Tibial nerve (tissue), 4 donors: ENCODE results near the gene GBGT1. TPM values are rescaled to one million over a fixed set of nuclear protein-coding genes. Genes with fewer than 3 reads are reported as not detected.

Source experiments
- DNase-seq, 2 donors: peaks; one replicate each; pipeline ENCODE4 v3.0.0-alpha.2; 2019; ENCODE audit warnings: low spot score in 2 of 2
- H3K27ac ChIP-seq, 4 donors: fragments of 200-600 bp; sonication (generic) in 3 of 4; one replicate each; pipeline ENCODE4 v1.5.1; 2017 to 2019; ENCODE audit warnings: mild to moderate bottlenecking in 1 of 4
- H3K27me3 ChIP-seq, 2 donors: fragments of 200-600 bp; sonication (generic) in 1 of 2; one replicate each; pipeline versions ENCODE4 v1.5.1 to v1.6.0; 2017 to 2019
- H3K36me3 ChIP-seq, 3 donors: fragments of 200-600 bp; sonication (generic); one replicate each; pipeline ENCODE4 v1.5.1; 2018 to 2019
- H3K4me1 ChIP-seq, 4 donors: fragments of 200-600 bp; sonication (generic) in 3 of 4; one replicate each; pipeline ENCODE4 v1.5.1; 2017 to 2019
- H3K4me3 ChIP-seq, 4 donors: fragments of 200-600 bp; sonication (generic) in 3 of 4; one replicate each; pipeline ENCODE4 v1.5.1; 2017 to 2019; ENCODE audit warnings: mild to moderate bottlenecking in 1 of 4, moderate library complexity in 1 of 4
- H3K9me3 ChIP-seq, 4 donors: fragments of 200-600 bp; sonication (generic) in 3 of 4; one replicate each; pipeline ENCODE4 v1.5.1; 2017 to 2019
- EP300 ChIP-seq, 2 donors: sonication (generic); formaldehyde crosslinking; IDR thresholded peaks; one replicate each; pipeline ENCODE4 v1.6.1; 2017; ENCODE audit warnings: antibody characterized with exemption in 2 of 2, mild to moderate bottlenecking in 1 of 2
- POLR2A ChIP-seq, 2 donors: fragments of 450-650 bp; IDR thresholded peaks; one replicate each; pipeline ENCODE4 v1.6.1; 2017; ENCODE audit warnings: antibody characterized with exemption in 2 of 2, mild to moderate bottlenecking in 2 of 2, moderate library complexity in 2 of 2
- WGBS, 2 donors: methylation state at CpG; one replicate each; pipeline ENCODE4 v1.1.5; 2018; 5-methylcytosine and 5-hydroxymethylcytosine counted together
- total RNA-seq, 4 donors: library from RNA; depleted of rRNA; stranded (reverse); fragments of >200 nt; gene quantifications; one replicate each; pipeline ENCODE4 v1.1.0, GENCODE V29; 2016
- TF ChIP-seq, protein P1 (sequence below), 5 experiments: fragments of 200-600 bp in 3 of 5; fragments of 450-650 bp in 2 of 5; sonication (generic) in 3 of 5; IDR thresholded peaks; one replicate each; pipeline ENCODE4 v1.5.1; 2016 to 2019; ENCODE audit warnings: antibody characterized with exemption in 5 of 5, mild to moderate bottlenecking in 3 of 5, moderate library complexity in 2 of 5

The GBGT1 gene
- total RNA-seq, 4 donors from 2014 or later: 15.3 to 63.3 (median 36.8) TPM

DNA sequence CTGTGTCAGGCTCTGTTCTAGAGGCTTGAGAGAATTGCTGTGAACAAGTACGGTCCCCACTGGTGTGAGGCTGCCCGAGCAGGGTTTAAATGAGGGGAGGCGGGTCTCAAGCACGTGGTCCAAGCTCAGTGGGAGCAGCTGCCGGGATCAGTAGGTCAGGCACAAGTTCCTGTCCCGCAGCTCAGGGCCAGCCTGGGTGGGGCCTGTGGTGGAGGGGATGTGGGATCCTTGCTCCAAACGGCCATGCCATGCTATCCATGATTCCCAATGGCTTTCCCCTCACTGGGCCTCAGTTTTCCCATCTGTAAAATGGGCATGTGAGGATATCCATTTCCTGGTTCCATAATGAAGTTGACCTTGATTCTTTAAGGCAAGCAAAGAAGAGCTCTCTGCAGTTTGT lies 28.3 kb upstream of the GBGT1 start:
- Histone ChIP-seq H3K4me1 (no peaks in the 10 kb centered on the region), H3K27me3 (peaks cover 0 to 37% of the 10 kb centered on the region in 2 donors), H3K9me3 (peaks cover 0 to 7% (median 0%) of the 10 kb centered on the region in 4 donors), H3K36me3 (no peaks in the 10 kb centered on the region), H3K27ac (no peak overlapping the region), H3K4me3 (no peak overlapping the region)
- 22 to 64% methylated on average over 6 to 7 of the region's 7 CpGs for WGBS, 2 donors
- DNase-seq: no peak
- TF ChIP-seq EP300 (IDR thresholded peaks at IDR 0.05) (no peak), POLR2A (IDR thresholded peaks at IDR 0.05) (no peak)
- TF ChIP-seq, protein P1, sequence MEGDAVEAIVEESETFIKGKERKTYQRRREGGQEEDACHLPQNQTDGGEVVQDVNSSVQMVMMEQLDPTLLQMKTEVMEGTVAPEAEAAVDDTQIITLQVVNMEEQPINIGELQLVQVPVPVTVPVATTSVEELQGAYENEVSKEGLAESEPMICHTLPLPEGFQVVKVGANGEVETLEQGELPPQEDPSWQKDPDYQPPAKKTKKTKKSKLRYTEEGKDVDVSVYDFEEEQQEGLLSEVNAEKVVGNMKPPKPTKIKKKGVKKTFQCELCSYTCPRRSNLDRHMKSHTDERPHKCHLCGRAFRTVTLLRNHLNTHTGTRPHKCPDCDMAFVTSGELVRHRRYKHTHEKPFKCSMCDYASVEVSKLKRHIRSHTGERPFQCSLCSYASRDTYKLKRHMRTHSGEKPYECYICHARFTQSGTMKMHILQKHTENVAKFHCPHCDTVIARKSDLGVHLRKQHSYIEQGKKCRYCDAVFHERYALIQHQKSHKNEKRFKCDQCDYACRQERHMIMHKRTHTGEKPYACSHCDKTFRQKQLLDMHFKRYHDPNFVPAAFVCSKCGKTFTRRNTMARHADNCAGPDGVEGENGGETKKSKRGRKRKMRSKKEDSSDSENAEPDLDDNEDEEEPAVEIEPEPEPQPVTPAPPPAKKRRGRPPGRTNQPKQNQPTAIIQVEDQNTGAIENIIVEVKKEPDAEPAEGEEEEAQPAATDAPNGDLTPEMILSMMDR (IDR thresholded peaks at IDR 0.05): no peak

GRCh38 chr9:133189826-133190225 lies 26.1 kb upstream of the GBGT1 start:
- Histone ChIP-seq H3K27ac (no peak overlapping the region), H3K9me3 (peaks cover 0 to under 1% (median 0%) of the 10 kb centered on the region in 4 donors), H3K27me3 (peaks cover 0 to 37% of the 10 kb centered on the region in 2 donors), H3K4me3 (no peak overlapping the region), H3K36me3 (no peaks in the 10 kb centered on the region), H3K4me1 (peaks cover 0 to 10% (median 0%) of the 10 kb centered on the region in 4 donors)
- DNase-seq: no peak
- WGBS, 2 donors: 81 to 90% methylated on average over 8 of the region's 8 CpGs
- TF ChIP-seq EP300 (IDR thresholded peaks at IDR 0.05) (no peak), POLR2A (IDR thresholded peaks at IDR 0.05) (no peak)
- TF ChIP-seq, protein P1 (IDR thresholded peaks at IDR 0.05): no peak

- Histone ChIP-seq H3K9me3 (no peaks in the 10 kb centered on the region), H3K36me3 (no peaks in the 10 kb centered on the region), H3K4me1 (peaks cover 0 to 12% (median 0%) of the 10 kb centered on the region in 4 donors), H3K27ac (no peak overlapping the region), H3K27me3 (peaks cover 0 to 29% of the 10 kb centered on the region in 2 donors), H3K4me3 (no peak overlapping the region)
- TF ChIP-seq EP300 (IDR thresholded peaks at IDR 0.05) (no peak), POLR2A (IDR thresholded peaks at IDR 0.05) (no peak)
- TF ChIP-seq, protein P1 (IDR thresholded peaks at IDR 0.05): no peak
- no peak for DNase-seq
- 71 to 86% methylated on average over 6 of the region's 7 CpGs for WGBS, 2 donors
Measured at GRCh38 chr9:133188843-133189180, 25.1 kb upstream of the GBGT1 start.

GRCh38 chr9:133188006-133188842 lies 24.5 kb upstream of the GBGT1 start:
- WGBS, 2 donors: 51 to 53% methylated on average over 20 to 21 of the region's 21 CpGs
- Histone ChIP-seq H3K4me3 (no peak overlapping the region), H3K36me3 (no peaks in the 10 kb centered on the region), H3K9me3 (no peaks in the 10 kb centered on the region), H3K4me1 (peaks cover 0 to 12% (median 0%) of the 10 kb centered on the region in 4 donors), H3K27ac (no peak overlapping the region), H3K27me3 (peaks cover 0 to 24% of the 10 kb centered on the region in 2 donors)
- no peak for DNase-seq
- TF ChIP-seq EP300 (IDR thresholded peaks at IDR 0.05) (no peak), POLR2A (IDR thresholded peaks at IDR 0.05) (no peak)
- TF ChIP-seq, protein P1 (IDR thresholded peaks at IDR 0.05): no peak

GRCh38 chr9:133187561-133188005 lies 23.9 kb upstream of the GBGT1 start:
- Histone ChIP-seq H3K9me3 (no peaks in the 10 kb centered on the region), H3K4me3 (no peak overlapping the region), H3K27me3 (peaks cover 0 to 24% of the 10 kb centered on the region in 2 donors), H3K4me1 (peaks cover 0 to 12% (median 0%) of the 10 kb centered on the region in 4 donors), H3K36me3 (no peaks in the 10 kb centered on the region), H3K27ac (no peak overlapping the region)
- 78 to 87% methylated on average over 9 to 10 of the region's 10 CpGs for WGBS, 2 donors
- no peak for DNase-seq
- TF ChIP-seq, protein P1 (IDR thresholded peaks at IDR 0.05): no peak
- TF ChIP-seq POLR2A (IDR thresholded peaks at IDR 0.05) (no peak), EP300 (IDR thresholded peaks at IDR 0.05) (no peak)
